HepG2 (cell line): ENCODE measurements around the gene SMAD3. TPM values are rescaled to one million over a fixed set of nuclear protein-coding genes. Genes with fewer than 3 reads are reported as not detected.

Experiments used
- ATAC-seq: fragments of 200-7000 bp; cut with Tn5 transposase; 3 replicates; pipeline ENCODE4 v1.9.1; 2020; ENCODE audit warnings: mild to moderate bottlenecking, moderate library complexity
- BruUV-seq: library from RNA; stranded (reverse); fragments of 400-500 nt; replicated peaks from 2 replicates; lab custom pipeline; 2021; lab: Mats Ljungman, UMichigan
- CTCF ChIA-PET: fragments of 300-600 bp; formaldehyde crosslinking; extraction: SDS; loops from one replicate; lab custom pipeline; 2021; ENCODE audit warnings: low total read pairs, inconsistent platforms, low intra/inter-chr PET ratio; lab: Yijun Ruan, JAX
- POLR2A ChIA-PET: fragments of 350-600 bp; sonication (Branson Sonifier 250); formaldehyde crosslinking; loops from one replicate; lab custom pipeline; 2020; ENCODE audit warnings: antibody characterized with exemption, inconsistent platforms; lab: Yijun Ruan, JAX
- DNase-seq: peaks from one replicate; pipeline ENCODE4 v3.0.0-alpha.2; 2015; ENCODE audit warnings: low spot score
- FAIRE-seq: peaks from 3 replicates; lab custom pipeline; 2011; peaks lifted over from hg19 to GRCh38; lab: Jason Lieb, UNC
- H2AFZ ChIP-seq: one replicate; pipeline ENCODE4 v1.6.1; 2011; ENCODE audit warnings: low read length, inconsistent platforms
- H3K27ac ChIP-seq: fragments of 300-600 bp; 3 replicates; pipeline ENCODE4 v1.8.0; 2011; ENCODE audit warnings: mixed run types, mild to moderate bottlenecking, mixed read lengths, low read length, inconsistent platforms; ENCODE audit not compliant: insufficient read depth; ENCODE audit errors: extremely low read length
- H3K27me3 ChIP-seq, 2 experiments: fragments of 200-600 bp in 1 of 2; 2 replicates in 1 of 2; 3 replicates in 1 of 2; pipeline versions ENCODE4 v1.6.0 to v1.8.0; 2011; ENCODE audit warnings: low read length in 2 of 2, mild to moderate bottlenecking in 2 of 2, moderate library complexity in 2 of 2, inconsistent platforms in 1 of 2; ENCODE audit not compliant: insufficient read depth in 2 of 2, control insufficient read depth in 1 of 2
- H3K36me3 ChIP-seq, 2 experiments: fragments of 200-600 bp in 1 of 2; replicated peaks in 1 of 2; 2 replicates in 1 of 2; 3 replicates in 1 of 2; pipeline versions ENCODE4 v1.5.1 to v1.8.0; 2011; ENCODE audit warnings: low read length in 2 of 2, inconsistent platforms in 1 of 2; ENCODE audit not compliant: insufficient read depth in 2 of 2, control insufficient read depth in 1 of 2
- H3K4me1 ChIP-seq: 2 replicates; pipeline ENCODE4 v1.5.1; 2012; ENCODE audit warnings: low read length, inconsistent platforms; ENCODE audit not compliant: insufficient read depth
- H3K4me2 ChIP-seq: 2 replicates; pipeline ENCODE4 v1.6.0; 2011; ENCODE audit warnings: low read depth, low read length, inconsistent platforms
- H3K4me3 ChIP-seq, 3 experiments: fragments of 200-600 bp in 1 of 3; sonication (generic), shearing (Covaris generic) in 1 of 3; replicated peaks in 1 of 3; 2 replicates each; pipeline ENCODE4 v1.5.1; 2011 to 2016; ENCODE audit warnings: low read length in 3 of 3, inconsistent platforms in 2 of 3, low read depth in 2 of 3, mild to moderate bottlenecking in 2 of 3, control low read depth in 1 of 3, mixed read lengths in 1 of 3; ENCODE audit not compliant: insufficient read depth in 1 of 3
- H3K79me2 ChIP-seq: one replicate; pipeline ENCODE4 v1.6.1; 2011; ENCODE audit warnings: low read length, inconsistent platforms; ENCODE audit not compliant: insufficient read depth
- H3K9ac ChIP-seq: 2 replicates; pipeline ENCODE4 v1.6.0; 2011; ENCODE audit warnings: mild to moderate bottlenecking, low read depth, low read length, inconsistent platforms; ENCODE audit not compliant: insufficient read depth
- H3K9me3 ChIP-seq: 2 replicates; pipeline ENCODE4 v1.5.1; 2012; ENCODE audit warnings: mild to moderate bottlenecking, low read length
- H4K20me1 ChIP-seq: 2 replicates; pipeline ENCODE4 v1.6.0; 2011; ENCODE audit warnings: inconsistent platforms, mild to moderate bottlenecking, low read length, moderate library complexity; ENCODE audit not compliant: insufficient read depth
- ATF5 ChIP-seq: sonication (generic); formaldehyde crosslinking; IDR thresholded peaks from 2 replicates; pipeline ENCODE4 v1.4.0; 2020; ENCODE audit warnings: mild to moderate bottlenecking, low read depth, missing genetic modification reagents
- CBX5 ChIP-seq: sonication (generic); formaldehyde crosslinking; IDR thresholded peaks from 2 replicates; pipeline ENCODE4 v1.4.0; 2020; ENCODE audit warnings: missing genetic modification reagents, borderline replicate concordance
- E2F1 ChIP-seq: sonication (generic); formaldehyde crosslinking; IDR thresholded peaks from 2 replicates; pipeline ENCODE4 v1.5.0; 2020; ENCODE audit warnings: missing genetic modification reagents
- EZH2 ChIP-seq: conservative IDR thresholded peaks from 2 replicates; pipeline ENCODE4 v1.6.1; 2012; ENCODE audit warnings: mild to moderate bottlenecking, low read depth, low read length, moderate library complexity
- FOXM1 ChIP-seq: sonication (generic); formaldehyde crosslinking; IDR thresholded peaks from 2 replicates; pipeline ENCODE4 v1.5.0; 2020; ENCODE audit warnings: missing genetic modification reagents
- GATA4 ChIP-seq: sonication (generic); IDR thresholded peaks from 2 replicates; pipeline ENCODE4 v1.6.1; 2016; ENCODE audit warnings: antibody characterized with exemption, low read depth, borderline replicate concordance
- GPBP1L1 ChIP-seq: sonication (generic); formaldehyde crosslinking; IDR thresholded peaks from 2 replicates; pipeline ENCODE4 v1.5.0; 2020; ENCODE audit warnings: mild to moderate bottlenecking, missing genetic modification reagents
- HDAC1 ChIP-seq: sonication (generic); formaldehyde crosslinking; IDR thresholded peaks from 2 replicates; pipeline ENCODE4 v1.5.1; 2020; ENCODE audit warnings: mild to moderate bottlenecking, missing genetic modification reagents
- IKZF1 ChIP-seq: fragments of 450-650 bp; IDR thresholded peaks from 2 replicates; pipeline ENCODE4 v1.7.1; 2016
- NONO ChIP-seq, 2 experiments: fragments of 450-650 bp in 1 of 2; sonication (generic) in 1 of 2; formaldehyde crosslinking in 1 of 2; IDR thresholded peaks in 1 of 2; conservative IDR thresholded peaks in 1 of 2; 2 replicates each; pipeline versions ENCODE4 v1.6.1 to v1.8.0; 2017 to 2022; ENCODE audit warnings: mild to moderate bottlenecking in 1 of 2, missing genetic modification reagents in 1 of 2, moderate library complexity in 1 of 2
- PAWR ChIP-seq: sonication (generic); formaldehyde crosslinking; IDR thresholded peaks from 2 replicates; pipeline ENCODE4 v1.4.0; 2020; ENCODE audit warnings: missing genetic modification reagents, mild to moderate bottlenecking, borderline replicate concordance
- SIX1 ChIP-seq: sonication (generic); formaldehyde crosslinking; IDR thresholded peaks from 2 replicates; pipeline ENCODE4 v1.4.0; 2020; ENCODE audit warnings: missing genetic modification reagents, borderline replicate concordance
- ZFX ChIP-seq: sonication (generic); formaldehyde crosslinking; IDR thresholded peaks from 2 replicates; pipeline ENCODE4 v1.4.0; 2020; ENCODE audit warnings: mild to moderate bottlenecking, low read depth, missing genetic modification reagents, moderate library complexity
- ZNF510 ChIP-seq: sonication (generic); formaldehyde crosslinking; IDR thresholded peaks from 2 replicates; pipeline ENCODE4 v1.4.0; 2020; ENCODE audit warnings: low read depth, mild to moderate bottlenecking, missing genetic modification reagents
- ZNF674 ChIP-seq: sonication (generic); formaldehyde crosslinking; IDR thresholded peaks from 2 replicates; pipeline ENCODE4 v1.5.0; 2020; ENCODE audit warnings: low read depth, mild to moderate bottlenecking, missing genetic modification reagents
- WGBS: methylation state at CpG from one replicate; pipeline ENCODE4 v1.1.6; 2017; ENCODE audit warnings: low lambda C conversion rate; 5-methylcytosine and 5-hydroxymethylcytosine counted together
- in situ Hi-C: cut with HindIII; loops from 2 replicates; pipeline ENCODE4 v1.10.0; 2017; ENCODE audit warnings: low pct_unique_long_range_greater_than_20kb; ENCODE audit not compliant: extremely low pct_ligation_motif_present
- intact Hi-C: fragments of 100-400 bp; cut with micrococcal nuclease; formaldehyde crosslinking; loops from one replicate; pipeline ENCODE4 v1.10.0; 2022; ENCODE audit not compliant: unreplicated experiment
- polyA plus RNA-seq, 8 experiments: library from polyadenylated mRNA; depleted of rRNA in 3 of 8; stranded (reverse) in 7 of 8; unstranded in 1 of 8; fragments of >200 nt; fragmentation: Illumina TruSeq in 4 of 8; extraction: Trizol in 4 of 8; gene quantifications; 2 replicates each; pipeline versions ENCODE4 v1.2.1 to v1.2.3, GENCODE V29; 2011 to 2016; ENCODE audit warnings: low read depth in 4 of 8, missing spikeins in 1 of 8, mixed read lengths in 1 of 8; ENCODE audit not compliant: insufficient read depth in 1 of 8
- total RNA-seq, 5 experiments: library from RNA; depleted of rRNA; stranded (reverse); fragments of >200 nt; fragmentation: Illumina TruSeq; extraction: Trizol; gene quantifications; 2 replicates each; pipeline ENCODE4 v1.2.3, GENCODE V29; 2016; ENCODE audit warnings: low read depth in 1 of 5

The SMAD3 gene
- total and polyA plus RNA-seq, 2 of the 13 experiments (the other 11 are each of a cell fraction or from before 2014, with no cell fraction given): 8.6 to 56.3 TPM

- Histone ChIP-seq H3K4me3 (no peak overlapping the region), H3K27me3 (no peaks in the 10 kb centered on the region), H3K27ac (no peak overlapping the region), H3K4me1 (peaks cover 44% of the 10 kb centered on the region), H3K4me2 (no peak overlapping the region), H2AFZ (no peak overlapping the region), H3K9me3 (no peaks in the 10 kb centered on the region), H4K20me1 (peaks cover 75% of the 10 kb centered on the region), H3K79me2 (peaks cover 84% of the 10 kb centered on the region), H3K9ac (no peak overlapping the region), H3K36me3 (peaks cover 14 to 49% of the 10 kb centered on the region in 2 experiments)
- ChIA-PET CTCF (no interaction called here), POLR2A (no interaction called here)
- TF ChIP-seq ATF5 (CRISPR knock-in tag): no peak
- no peak for TF ChIP-seq FOXM1 (CRISPR knock-in tag)
- no peak for TF ChIP-seq EZH2
- no peak for TF ChIP-seq GATA4
- no peak for TF ChIP-seq ZNF674 (CRISPR knock-in tag)
- no peak for TF ChIP-seq PAWR (CRISPR knock-in tag)
- TF ChIP-seq E2F1: no peak
- no peak for TF ChIP-seq SIX1
- no peak for TF ChIP-seq GPBP1L1 (CRISPR knock-in tag)
- no peak for TF ChIP-seq NONO (IDR thresholded peaks at IDR 0.05)
- TF ChIP-seq NONO (CRISPR knock-in tag; conservative IDR thresholded peaks at IDR 0.05): no peak
- no peak for TF ChIP-seq HDAC1 (CRISPR knock-in tag)
- TF ChIP-seq IKZF1: no peak
- no peak for TF ChIP-seq ZNF510 (CRISPR knock-in tag)
- no peak for TF ChIP-seq ZFX (CRISPR knock-in tag)
- TF ChIP-seq CBX5: no peak
- WGBS: 95% methylated on average over 7 of the region's 7 CpGs
- no peak for FAIRE-seq
- no peak for ATAC-seq
- DNase-seq: no peak
- in situ Hi-C loops: no loop called here
- intact Hi-C loops: no loop called here
- no TSS peak for BruUV-seq
These were observed 30.5 kb downstream of the SMAD3 start for GRCh38 chr15:67095912-67096311.
